A549 (cell line): ENCODE data around the gene PKLR. TPM values are rescaled to one million over a fixed set of nuclear protein-coding genes. Genes with fewer than 3 reads are reported as not detected.

ENCODE experiments used
- ATAC-seq, 2 experiments: fragments of 200-7000 bp in 1 of 2; fragments of >200 bp in 1 of 2; cut with Nextera tagmentation in 1 of 2; cut with Tn5 transposase in 1 of 2; 3 replicates each; pipeline versions ENCODE4 v1.8.0 to v1.9.1; 2018 to 2020; ENCODE audit warnings: mild to moderate bottlenecking in 1 of 2, moderate library complexity in 1 of 2
- CTCF ChIA-PET: fragments of 300-600 bp; sonication (Branson Sonifier 250); formaldehyde crosslinking; extraction: SDS; loops from one replicate; lab custom pipeline; 2021; ENCODE audit warnings: antibody characterized with exemption, inconsistent platforms; lab: Yijun Ruan, JAX
- POLR2A ChIA-PET: fragments of 350-600 bp; formaldehyde crosslinking; extraction: SDS; loops from one replicate; lab custom pipeline; 2021; ENCODE audit warnings: antibody characterized with exemption, inconsistent platforms; lab: Yijun Ruan, JAX
- DNase-seq, 2 experiments: peaks; one replicate each; pipeline versions ENCODE4 v3.0.0 to v3.0.0-alpha.2; 2011 to 2016; ENCODE audit warnings: low read depth in 1 of 2, low spot score in 1 of 2
- FAIRE-seq: peaks from 2 replicates; lab custom pipeline; 2011; peaks lifted over from hg19 to GRCh38; lab: Jason Lieb, UNC
- H3K27ac ChIP-seq, 2 experiments: fragments of >200 bp; sonication (Bioruptor Twin); formaldehyde crosslinking; 3 replicates each; pipeline ENCODE4 v1.5.1; 2016 to 2017
- H3K4me1 ChIP-seq: fragments of >200 bp; sonication (Bioruptor Twin); formaldehyde crosslinking; 3 replicates; pipeline ENCODE4 v1.6.1; 2016
- H3K4me2 ChIP-seq: fragments of >200 bp; sonication (Bioruptor Twin); formaldehyde crosslinking; 3 replicates; pipeline ENCODE4 v1.6.1; 2016
- H3K4me3 ChIP-seq: fragments of >200 bp; sonication (Bioruptor Twin); formaldehyde crosslinking; 3 replicates; pipeline ENCODE4 v1.5.1; 2016
- H3K9me3 ChIP-seq: fragments of >200 bp; sonication (Bioruptor Twin); formaldehyde crosslinking; 3 replicates; pipeline ENCODE4 v1.6.1; 2016
- BCL3 ChIP-seq: fragments of >200 bp; sonication (Bioruptor Twin); formaldehyde crosslinking; IDR thresholded peaks from 3 replicates; pipeline ENCODE4 v1.6.1; 2016
- BHLHE40 ChIP-seq: IDR thresholded peaks from 2 replicates; pipeline ENCODE4 v1.6.1; 2012; ENCODE audit warnings: low read depth, low read length, inconsistent platforms
- CBX2 ChIP-seq: fragments of 200-600 bp; sonication (generic); IDR thresholded peaks from 2 replicates; pipeline ENCODE4 v1.6.1; 2016; ENCODE audit warnings: low read depth, mild to moderate bottlenecking, borderline replicate concordance
- CHD4 ChIP-seq: fragments of 200-600 bp; sonication (generic); IDR thresholded peaks from 2 replicates; pipeline ENCODE4 v1.6.1; 2016; ENCODE audit warnings: antibody characterized with exemption, mild to moderate bottlenecking, borderline replicate concordance
- E2F6 ChIP-seq: IDR thresholded peaks from 2 replicates; pipeline ENCODE4 v1.6.1; 2012; ENCODE audit warnings: low read depth, borderline replicate concordance
- EP300 ChIP-seq, 2 experiments: fragments of >200 bp; sonication (Bioruptor Twin); formaldehyde crosslinking; IDR thresholded peaks; 2 replicates in 1 of 2; 3 replicates in 1 of 2; pipeline ENCODE4 v1.6.1; 2016 to 2017
- FOSL2 ChIP-seq, 2 experiments: fragments of 450-650 bp in 1 of 2; fragments of >200 bp in 1 of 2; sonication (Bioruptor Twin) in 1 of 2; formaldehyde crosslinking; IDR thresholded peaks; 2 replicates each; pipeline versions ENCODE4 v1.5.0 to v1.6.1; 2016 to 2020; ENCODE audit warnings: mild to moderate bottlenecking in 1 of 2, moderate library complexity in 1 of 2
- GATA3 ChIP-seq: IDR thresholded peaks from 2 replicates; pipeline ENCODE4 v1.6.1; 2012; ENCODE audit warnings: borderline replicate concordance
- HDAC2 ChIP-seq: fragments of 200-600 bp; sonication (generic); IDR thresholded peaks from 2 replicates; pipeline ENCODE4 v1.6.1; 2016
- HEYL ChIP-seq: fragments of 250-450 bp; sonication (Bioruptor Pico); IDR thresholded peaks from 2 replicates; pipeline ENCODE4 v1.8.0; 2021; ENCODE audit warnings: mild to moderate bottlenecking, moderate library complexity
- HOXB13 ChIP-seq: fragments of 250-450 bp; sonication (Bioruptor Pico); IDR thresholded peaks from 2 replicates; pipeline ENCODE4 v1.5.0; 2020; ENCODE audit warnings: low read depth, mild to moderate bottlenecking, moderate library complexity
- HOXB5 ChIP-seq: fragments of 250-450 bp; sonication (Bioruptor Pico); IDR thresholded peaks from 2 replicates; pipeline ENCODE4 v1.5.0; 2020; ENCODE audit warnings: mild to moderate bottlenecking, moderate library complexity
- JUNB ChIP-seq: fragments of >200 bp; sonication (Bioruptor Twin); formaldehyde crosslinking; IDR thresholded peaks from 2 replicates; pipeline ENCODE4 v1.6.1; 2016
- KDM1A ChIP-seq: fragments of 200-600 bp; sonication (generic); IDR thresholded peaks from 2 replicates; pipeline ENCODE4 v1.6.1; 2016; ENCODE audit warnings: low read depth, mild to moderate bottlenecking
- KDM5A ChIP-seq: fragments of 200-600 bp; sonication (generic); IDR thresholded peaks from 2 replicates; pipeline ENCODE4 v1.6.1; 2016; ENCODE audit warnings: antibody characterized with exemption, mild to moderate bottlenecking
- MAFK ChIP-seq: fragments of 450-650 bp; IDR thresholded peaks from 2 replicates; pipeline ENCODE4 v1.6.1; 2014; ENCODE audit not compliant: partially characterized antibody
- MAX ChIP-seq: IDR thresholded peaks from 2 replicates; pipeline ENCODE4 v1.6.1; 2012
- MAZ ChIP-seq: fragments of 150-350 bp; IDR thresholded peaks from 2 replicates; pipeline ENCODE4 v1.6.1; 2014; ENCODE audit warnings: antibody characterized with exemption, low read depth, low read length, borderline replicate concordance
- MYC ChIP-seq: IDR thresholded peaks from 2 replicates; pipeline ENCODE4 v1.6.1; 2012; ENCODE audit warnings: mild to moderate bottlenecking, inconsistent platforms, low read length, improper control_type of control experiment, borderline replicate concordance
- PHF8 ChIP-seq: fragments of 200-600 bp; sonication (generic); IDR thresholded peaks from 2 replicates; pipeline ENCODE4 v1.6.1; 2016; ENCODE audit warnings: low read depth, mild to moderate bottlenecking, antibody characterized with exemption, moderate library complexity, borderline replicate concordance
- POLR2A ChIP-seq: IDR thresholded peaks from 2 replicates; pipeline ENCODE4 v1.6.1; 2012; ENCODE audit warnings: mild to moderate bottlenecking, low read length
- RCOR1 ChIP-seq: fragments of 150-350 bp; IDR thresholded peaks from 2 replicates; pipeline ENCODE4 v1.6.1; 2014; ENCODE audit warnings: antibody characterized with exemption, low read length, low read depth
- REST ChIP-seq: fragments of 200-600 bp; sonication (generic); IDR thresholded peaks from 2 replicates; pipeline ENCODE4 v1.6.1; 2016; ENCODE audit warnings: antibody characterized with exemption, mild to moderate bottlenecking, moderate library complexity
- RNF2 ChIP-seq: fragments of 200-600 bp; sonication (generic); IDR thresholded peaks from 2 replicates; pipeline ENCODE4 v1.6.1; 2016; ENCODE audit warnings: low read depth, mild to moderate bottlenecking, antibody characterized with exemption, moderate library complexity, borderline replicate concordance
- SMC3 ChIP-seq: fragments of >200 bp; sonication (Bioruptor Twin); formaldehyde crosslinking; IDR thresholded peaks from 3 replicates; pipeline ENCODE4 v1.6.1; 2018; ENCODE audit warnings: inconsistent platforms
- TP53 ChIP-seq: fragments of 250-450 bp; sonication (Bioruptor Pico); IDR thresholded peaks from 2 replicates; pipeline ENCODE4 v1.5.0; 2021; ENCODE audit warnings: mild to moderate bottlenecking, moderate library complexity
- ZC3H11A ChIP-seq: fragments of 450-650 bp; IDR thresholded peaks from 2 replicates; pipeline ENCODE4 v1.6.1; 2014; ENCODE audit warnings: antibody characterized with exemption, mild to moderate bottlenecking
- ZSCAN20 ChIP-seq: fragments of 250-450 bp; sonication (Bioruptor Pico); IDR thresholded peaks from 2 replicates; pipeline ENCODE4 v1.8.0; 2022; ENCODE audit warnings: mild to moderate bottlenecking, moderate library complexity
- WGBS: methylation state at CpG from one replicate; pipeline ENCODE4 v1.1.6; 2017; ENCODE audit errors: missing lambda C conversion rate; 5-methylcytosine and 5-hydroxymethylcytosine counted together
- polyA plus RNA-seq, 4 experiments: library from polyadenylated mRNA; depleted of rRNA in 3 of 4; stranded (reverse); fragments of >200 nt; fragmentation: RNase III in 1 of 4; extraction: RNeasy Plus Mini Kit Qiagen cat#74134 plus additional on column Dnase treatment in 1 of 4; gene quantifications; 2 replicates in 3 of 4; 3 replicates in 1 of 4; pipeline ENCODE4 v1.2.3, GENCODE V29; 2011 to 2017

The PKLR gene
- polyA plus RNA-seq, 2 of the 4 experiments (the other 2 are of a cell fraction) = 0.03 TPM; not detected in 1

- DNase-seq = no peak
- no peak for ATAC-seq
- no peaks in the 10 kb centered on the region for H3K9me3 ChIP-seq
- FAIRE-seq = no peak
- POLR2A ChIA-PET = no interaction called here
- TF ChIP-seq KDM5A (no peak), PHF8 (no peak), HDAC2 (no peak), POLR2A (no peak), RCOR1 (no peak), MYC (no peak), HOXB5 (no peak), ZC3H11A (no peak), REST (no peak), TP53 (CRISPR knock-in tag) (no peak), HEYL (CRISPR knock-in tag) (no peak), KDM1A (no peak), MAZ (no peak)
- TF ChIP-seq, all 56 proteins: peak for 0
- no peak overlapping the region for H3K4me2 ChIP-seq
- no peak overlapping the region for H3K4me3 ChIP-seq
- H3K27ac ChIP-seq = no peak overlapping the region
- peaks cover 21% of the 10 kb centered on the region; the same call in 2 of the 3 replicates for H3K4me1 ChIP-seq
- 82% methylated on average over 11 of the region's 11 CpGs for WGBS
- CTCF ChIA-PET = interaction anchor here (0.9 to 7.1 kb wide), 5 partner anchors 12 to 54 kb away, joined by 3 to 54 read pairs (median 18); no protein-coding TSS in a partner anchor
Observed at GRCh38 chr1:155304558-155305063, 3.4 kb upstream of the PKLR start.

GRCh38 chr1:155300553-155301329 lies 497 bp downstream of the PKLR start:
- POLR2A ChIA-PET = no interaction called here
- H3K9me3 ChIP-seq = no peaks in the 10 kb centered on the region
- FAIRE-seq (no peak), ATAC-seq (no peak; a peak in 2 of 6 replicates), DNase-seq (no peak)
- CTCF ChIA-PET = interaction anchor here (0.9 to 3.5 kb wide), 8 partner anchors 13 to 50 kb away, joined by 3 to 14 read pairs (median 5); no protein-coding TSS in a partner anchor
- no peak for TF ChIP-seq CHD4
- no peak for TF ChIP-seq RNF2
- TF ChIP-seq SMC3 = no peak
- no peak for TF ChIP-seq GATA3
- TF ChIP-seq CBX2 = no peak
- no peak for TF ChIP-seq TP53 (CRISPR knock-in tag)
- TF ChIP-seq MAFK = no peak
- no peak for TF ChIP-seq KDM1A
- no peak for TF ChIP-seq BCL3
- no peak for TF ChIP-seq MAX
- TF ChIP-seq EP300 (IDR thresholded peaks at IDR 0.05) = no peak
- TF ChIP-seq JUNB = no peak
- TF ChIP-seq HEYL (CRISPR knock-in tag) = no peak
- TF ChIP-seq BHLHE40 = no peak
- TF ChIP-seq E2F6 = no peak
- TF ChIP-seq HOXB5 = no peak
- TF ChIP-seq FOSL2 (IDR thresholded peaks at IDR 0.05) = no peak
- TF ChIP-seq FOSL2 (CRISPR knock-in tag; IDR thresholded peaks at IDR 0.05) = no peak
- TF ChIP-seq HOXB13 (CRISPR knock-in tag) = no peak
- TF ChIP-seq ZSCAN20 = no peak
- H3K4me3 ChIP-seq = no peak overlapping the region
- WGBS = 62% methylated on average over 9 of the region's 9 CpGs
- H3K4me1 ChIP-seq = peaks cover 9% of the 10 kb centered on the region; the same call in 2 of the 3 replicates
- no peak overlapping the region for H3K4me2 ChIP-seq
- no peak overlapping the region for H3K27ac ChIP-seq
